Breast epithelium (tissue), 3 donors: ENCODE results near the gene DISP3.

Experiments
- POLR2A ChIP-seq: fragments of 450-650 bp; IDR thresholded peaks from one replicate; pipeline ENCODE4 v1.6.1; 2016; ENCODE audit warnings: antibody characterized with exemption, mild to moderate bottlenecking, moderate library complexity
- POLR2AphosphoS5 ChIP-seq, 3 donors: sonication (generic); formaldehyde crosslinking; IDR thresholded peaks; one replicate each; pipeline ENCODE4 v1.6.1; 2017; ENCODE audit warnings: antibody characterized with exemption in 3 of 3
- TF ChIP-seq, protein P1 (sequence below), 3 donors: fragments of 450-650 bp; IDR thresholded peaks; one replicate each; pipeline ENCODE4 v1.5.1; 2016 to 2017; ENCODE audit warnings: antibody characterized with exemption in 3 of 3, mild to moderate bottlenecking in 3 of 3, moderate library complexity in 3 of 3

DNA sequence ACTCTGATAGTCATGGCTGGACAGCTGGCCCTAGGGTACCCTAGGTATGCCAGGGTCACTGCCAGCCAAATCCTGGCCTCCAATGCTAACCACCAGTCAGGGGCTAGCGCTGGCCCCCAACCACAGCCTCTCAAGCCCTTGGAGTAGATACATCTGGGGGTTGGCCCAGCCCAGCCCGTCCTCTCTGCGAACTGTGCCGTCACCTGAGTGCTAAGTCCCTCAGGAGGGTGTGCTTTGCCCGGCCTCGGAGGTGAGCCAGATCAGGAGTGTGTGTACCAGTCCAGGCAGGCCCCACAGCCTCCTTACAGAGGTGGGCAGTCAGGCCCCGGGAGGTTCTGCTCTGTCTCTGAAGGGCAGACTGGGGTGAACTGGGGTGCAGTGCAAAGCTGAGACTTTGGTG lies 34.0 kb upstream of the DISP3 start:
- TF ChIP-seq POLR2A (no peak), POLR2AphosphoS5 (IDR thresholded peaks at IDR 0.05) (no peak)
- TF ChIP-seq, protein P1, sequence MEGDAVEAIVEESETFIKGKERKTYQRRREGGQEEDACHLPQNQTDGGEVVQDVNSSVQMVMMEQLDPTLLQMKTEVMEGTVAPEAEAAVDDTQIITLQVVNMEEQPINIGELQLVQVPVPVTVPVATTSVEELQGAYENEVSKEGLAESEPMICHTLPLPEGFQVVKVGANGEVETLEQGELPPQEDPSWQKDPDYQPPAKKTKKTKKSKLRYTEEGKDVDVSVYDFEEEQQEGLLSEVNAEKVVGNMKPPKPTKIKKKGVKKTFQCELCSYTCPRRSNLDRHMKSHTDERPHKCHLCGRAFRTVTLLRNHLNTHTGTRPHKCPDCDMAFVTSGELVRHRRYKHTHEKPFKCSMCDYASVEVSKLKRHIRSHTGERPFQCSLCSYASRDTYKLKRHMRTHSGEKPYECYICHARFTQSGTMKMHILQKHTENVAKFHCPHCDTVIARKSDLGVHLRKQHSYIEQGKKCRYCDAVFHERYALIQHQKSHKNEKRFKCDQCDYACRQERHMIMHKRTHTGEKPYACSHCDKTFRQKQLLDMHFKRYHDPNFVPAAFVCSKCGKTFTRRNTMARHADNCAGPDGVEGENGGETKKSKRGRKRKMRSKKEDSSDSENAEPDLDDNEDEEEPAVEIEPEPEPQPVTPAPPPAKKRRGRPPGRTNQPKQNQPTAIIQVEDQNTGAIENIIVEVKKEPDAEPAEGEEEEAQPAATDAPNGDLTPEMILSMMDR (IDR thresholded peaks at IDR 0.05) = no peak
